ENCODE data around the gene PPP1R3A. TPM values are rescaled to one million over a fixed set of nuclear protein-coding genes. Genes with fewer than 3 reads are reported as not detected.

Gene PPP1R3A
- total RNA-seq, 1 experiment from 2014 or later = not detected

GRCh38 chr7:113912876-113913275 lies 5.9 kb downstream of the PPP1R3A start:
- H3K9ac ChIP-seq (ENCODE audit: extremely low read depth, insufficient read length, low read length) = no peak overlapping the region
- H2BK5ac ChIP-seq (ENCODE audit: insufficient read length, low read length) = no peak overlapping the region
- H3K23ac ChIP-seq (ENCODE audit: insufficient read length, low read depth, low read length) = no peak overlapping the region
- H2BK120ac ChIP-seq (ENCODE audit: low read depth, low read length, poor library complexity, severe bottlenecking) = no peak overlapping the region
- H3K79me1 ChIP-seq (ENCODE audit: insufficient read depth, low read depth, low read length, poor library complexity, severe bottlenecking) = no peaks in the 10 kb centered on the region
- no peaks in the 10 kb centered on the region for H3K9me3 ChIP-seq (ENCODE audit: control insufficient read depth, low read depth, low read length)
- no peak overlapping the region for H3K4me3 Mint-ChIP-seq
- TF ChIP-seq CTCF (conservative IDR thresholded peaks at IDR 0.05) = no peak
- H3K27ac Mint-ChIP-seq = no peak overlapping the region; a peak in 1 of 7 replicates
- no peak overlapping the region for H2BK15ac ChIP-seq (ENCODE audit: low read depth, low read length)
- no peak overlapping the region for H2BK20ac ChIP-seq (ENCODE audit: low read depth, low read length, poor library complexity, severe bottlenecking)
- H3K27me3 ChIP-seq (ENCODE audit: insufficient read depth, low read length) = no peaks in the 10 kb centered on the region
- H2AFZ ChIP-seq (ENCODE audit: low read length) = no peak overlapping the region
- H3K4me1 Mint-ChIP-seq = no peaks in the 10 kb centered on the region
- H4K5ac ChIP-seq (ENCODE audit: insufficient read length, low read depth, low read length) = no peak overlapping the region
- H3K23me2 ChIP-seq (ENCODE audit: insufficient read length, low read depth, low read length, poor library complexity, severe bottlenecking) = no peaks in the 10 kb centered on the region
- H4K91ac ChIP-seq (ENCODE audit: insufficient read length, low read depth, low read length) = no peak overlapping the region
- H2AK5ac ChIP-seq (ENCODE audit: insufficient read length, low read length) = no peak overlapping the region
- H3K27me3 Mint-ChIP-seq (ENCODE audit: low read depth) = no peaks in the 10 kb centered on the region; the same call in 1 of the 2 replicates
- H3K4me1 ChIP-seq (ENCODE audit: insufficient read depth, low read length) = no peaks in the 10 kb centered on the region
- H3T11ph ChIP-seq (ENCODE audit: low read length) = no peak overlapping the region
- no peaks in the 10 kb centered on the region for H3K79me2 ChIP-seq (ENCODE audit: insufficient read depth, low read length)
- no peak overlapping the region for H3K18ac ChIP-seq (ENCODE audit: insufficient read length, low read depth, low read length)
- H3K14ac ChIP-seq (ENCODE audit: insufficient read depth, low read length) = no peak overlapping the region
- H3K4me2 ChIP-seq (ENCODE audit: insufficient read depth, insufficient read length, low read length) = no peak overlapping the region
- no peaks in the 10 kb centered on the region for H3K9me3 Mint-ChIP-seq
- no peak overlapping the region for H2BK12ac ChIP-seq (ENCODE audit: insufficient read length, low read depth, low read length)
- no CpG with 5 or more reads among the region's 6 CpGs for WGBS (ENCODE audit: extremely low coverage, insufficient read length, low lambda C conversion rate)
- H4K8ac ChIP-seq (replicated peaks; ENCODE audit: insufficient read length, low read depth, low read length) = no peak overlapping the region
- no peaks in the 10 kb centered on the region for H3K36me3 Mint-ChIP-seq (ENCODE audit: insufficient read depth in 1 of 3, low read depth in 3 of 3)
- no peak overlapping the region for H3K4ac ChIP-seq (ENCODE audit: low read depth, low read length)
- H3K27ac ChIP-seq (ENCODE audit: insufficient read length, low read depth, low read length) = no peak overlapping the region
- DNase-seq = no peak
- no peak overlapping the region for H3K56ac ChIP-seq (ENCODE audit: insufficient read length, low read depth, low read length)
- H4K20me1 ChIP-seq (ENCODE audit: control insufficient read depth, insufficient read depth, insufficient read length) = no peaks in the 10 kb centered on the region

Data from H9 (cell line).